ENCODE results near the gene RNF180. TPM values are rescaled to one million over a fixed set of nuclear protein-coding genes. Genes with fewer than 3 reads are reported as not detected.

RNF180 gene
- total and polyA plus RNA-seq, 4 donors, result 1.1 to 13.7 (median 2.7) TPM

- H3K9ac ChIP-seq (ENCODE audit: low read depth in 1 of 2, low read length in 2 of 2), result no peak overlapping the region
- no peak for DNase-seq (ENCODE audit: low spot score)
- H3K27ac ChIP-seq (ENCODE audit: low read depth in 1 of 2, low read length in 2 of 2), result no peak overlapping the region
- H3K27me3 ChIP-seq (ENCODE audit: control insufficient read depth in 4 of 4, insufficient read depth in 4 of 4, low read length in 3 of 4), result no peaks in the 10 kb centered on the region
- TF ChIP-seq YY1 (IDR thresholded peaks at IDR 0.05) (no peak), FOXA2 (IDR thresholded peaks at IDR 0.05) (no peak), EGR1 (IDR thresholded peaks at IDR 0.05; ENCODE audit: low read depth in 2 of 2) (no peak), HNF4G (IDR thresholded peaks at IDR 0.05) (no peak)
- no peaks in the 10 kb centered on the region for H3K9me3 ChIP-seq (ENCODE audit: control insufficient read depth in 4 of 4, low read length in 3 of 4)
- H3K4me3 ChIP-seq (ENCODE audit: low read depth in 1 of 3, low read length in 3 of 3), result no peak overlapping the region
- WGBS, result 93% methylated on average over 1 of the region's 1 CpG
- no peaks in the 10 kb centered on the region for H3K4me1 ChIP-seq (ENCODE audit: control insufficient read depth in 4 of 4, insufficient read depth in 4 of 4, low read length in 3 of 4)
- H3K36me3 ChIP-seq (ENCODE audit: control insufficient read depth in 4 of 4, insufficient read depth in 3 of 4, low read depth in 1 of 4, low read length in 3 of 4), result no peaks in the 10 kb centered on the region
Observed at GRCh38 chr5:64295101-64295500, 129.5 kb downstream of the RNF180 start.

- TF ChIP-seq HNF4A (conservative IDR thresholded peaks at IDR 0.05), result no peak
- no peak for TF ChIP-seq FOXA2 (IDR thresholded peaks at IDR 0.05)
- no peak for TF ChIP-seq RXRA (IDR thresholded peaks at IDR 0.05)
- no peak for TF ChIP-seq JUND (IDR thresholded peaks at IDR 0.05)
- no peak for TF ChIP-seq SP1 (IDR thresholded peaks at IDR 0.05)
- TF ChIP-seq MAX (IDR thresholded peaks at IDR 0.05), result no peak
- no peak for TF ChIP-seq ZBTB33 (IDR thresholded peaks at IDR 0.05)
- no peak for TF ChIP-seq NR2F2 (IDR thresholded peaks at IDR 0.05)
- TF ChIP-seq REST (IDR thresholded peaks at IDR 0.05), result no peak
- TF ChIP-seq ATF3 (IDR thresholded peaks at IDR 0.05), result no peak
- TF ChIP-seq EGR1 (IDR thresholded peaks at IDR 0.05; ENCODE audit: low read depth in 2 of 2), result no peak
- TF ChIP-seq TAF1 (conservative IDR thresholded peaks at IDR 0.05), result no peak
- no peak for TF ChIP-seq CTCF (IDR thresholded peaks at IDR 0.05; ENCODE audit: low read depth, low read length, missing input control)
- no peak for TF ChIP-seq RAD21 (IDR thresholded peaks at IDR 0.05)
- TF ChIP-seq YY1 (IDR thresholded peaks at IDR 0.05), result no peak
- no peak for TF ChIP-seq HNF4G (IDR thresholded peaks at IDR 0.05)
- WGBS, result 98% methylated on average over 1 of the region's 1 CpG
- Histone ChIP-seq H3K9me3 (ENCODE audit: control insufficient read depth in 4 of 4, low read length in 3 of 4) (no peaks in the 10 kb centered on the region), H3K4me3 (ENCODE audit: low read depth in 1 of 3, low read length in 3 of 3) (no peak overlapping the region), H3K9ac (ENCODE audit: low read depth in 1 of 2, low read length in 2 of 2) (no peak overlapping the region), H3K4me1 (ENCODE audit: control insufficient read depth in 4 of 4, insufficient read depth in 4 of 4, low read length in 3 of 4) (no peaks in the 10 kb centered on the region), H3K36me3 (ENCODE audit: control insufficient read depth in 4 of 4, insufficient read depth in 3 of 4, low read depth in 1 of 4, low read length in 3 of 4) (no peaks in the 10 kb centered on the region), H3K27ac (ENCODE audit: low read depth in 1 of 2, low read length in 2 of 2) (no peak overlapping the region), H3K27me3 (ENCODE audit: control insufficient read depth in 4 of 4, insufficient read depth in 4 of 4, low read length in 3 of 4) (no peaks in the 10 kb centered on the region)
- DNase-seq (ENCODE audit: low spot score), result no peak
Observed at GRCh38 chr5:64298586-64298985, 132.9 kb downstream of the RNF180 start.

Data from liver (tissue), 9 donors.